Panc1 (cell line): ENCODE measurements around the gene IL17D. TPM values are rescaled to one million over a fixed set of nuclear protein-coding genes. Genes with fewer than 3 reads are reported as not detected.

Experiments
- ATAC-seq: fragments of 200-7000 bp; cut with Tn5 transposase; 2 replicates; pipeline ENCODE4 v1.9.1; 2020; ENCODE audit warnings: mild to moderate bottlenecking, moderate library complexity
- BruUV-seq: library from RNA; stranded (reverse); fragments of 400-500 nt; replicated peaks from 2 replicates; lab custom pipeline; 2021; lab: Mats Ljungman, UMichigan
- CTCF ChIA-PET: fragments of 300-600 bp; sonication (Branson Sonifier 250); formaldehyde crosslinking; loops from one replicate; lab custom pipeline; 2022; ENCODE audit warnings: antibody characterized with exemption; lab: Charles Lee
- POLR2A ChIA-PET: fragments of 300-600 bp; sonication (Branson Sonifier 250); formaldehyde crosslinking; loops from one replicate; lab custom pipeline; 2022; ENCODE audit warnings: antibody characterized with exemption; lab: Charles Lee
- DNase-seq: peaks from one replicate; pipeline ENCODE4 v3.0.0-alpha.2; 2010; ENCODE audit warnings: low read depth, low spot score
- H3K27ac ChIP-seq: 2 replicates; pipeline ENCODE4 v1.5.1; 2011; ENCODE audit warnings: mild to moderate bottlenecking, low read length, inconsistent platforms
- H3K27me3 ChIP-seq: fragments of 200-500 bp; sonication (Bioruptor generic); 2 replicates; pipeline ENCODE4 v1.6.0; 2014; ENCODE audit warnings: low read length, inconsistent platforms; ENCODE audit not compliant: control insufficient read depth, insufficient read depth
- H3K36me3 ChIP-seq: fragments of 200-500 bp; sonication (Bioruptor generic); 2 replicates; pipeline ENCODE4 v1.5.1; 2014; ENCODE audit warnings: inconsistent platforms, mild to moderate bottlenecking, low read length, moderate library complexity; ENCODE audit not compliant: control insufficient read depth, insufficient read depth
- H3K4me1 ChIP-seq: 2 replicates; pipeline ENCODE4 v1.5.1; 2011; ENCODE audit warnings: inconsistent platforms, mild to moderate bottlenecking, low read length, moderate library complexity; ENCODE audit not compliant: control insufficient read depth, insufficient read depth
- H3K4me3 ChIP-seq, 2 experiments: 2 replicates each; pipeline ENCODE4 v1.5.1; 2011 to 2012; ENCODE audit warnings: low read depth in 2 of 2, low read length in 2 of 2, mild to moderate bottlenecking in 2 of 2, inconsistent platforms in 1 of 2, moderate library complexity in 1 of 2
- H3K9me3 ChIP-seq: fragments of 200-500 bp; sonication (Bioruptor generic); 2 replicates; pipeline ENCODE4 v1.5.1; 2014; ENCODE audit warnings: low read depth, mild to moderate bottlenecking, inconsistent platforms, low read length, moderate library complexity; ENCODE audit not compliant: control insufficient read depth, insufficient read depth
- POLR2AphosphoS5 ChIP-seq: IDR thresholded peaks from 2 replicates; pipeline ENCODE4 v1.6.1; 2012; ENCODE audit warnings: mild to moderate bottlenecking, low read depth, low read length, moderate library complexity
- SIN3A ChIP-seq: IDR thresholded peaks from 2 replicates; pipeline ENCODE4 v1.6.1; 2012; ENCODE audit warnings: low read depth, mild to moderate bottlenecking, low read length, moderate library complexity, borderline replicate concordance; ENCODE audit not compliant: insufficient read depth
- TCF7L2 ChIP-seq: IDR thresholded peaks from 2 replicates; pipeline ENCODE4 v1.6.1; 2011; ENCODE audit warnings: mild to moderate bottlenecking, low read depth, low read length, inconsistent platforms
- in situ Hi-C: cut with HindIII; loops from 2 replicates; pipeline ENCODE4 v1.10.0; 2016; ENCODE audit warnings: low sequenced_read_pairs, low pct_unique_long_range_greater_than_20kb
- intact Hi-C: fragments of 100-400 bp; cut with micrococcal nuclease; formaldehyde crosslinking; loops from one replicate; pipeline ENCODE4 v1.10.0; 2022; ENCODE audit not compliant: unreplicated experiment
- total RNA-seq: library from RNA; stranded (reverse); gene quantifications from one replicate; pipeline ENCODE4 v1.2.1, GENCODE V29; 2021; ENCODE audit not compliant: unreplicated experiment
- TF ChIP-seq, protein P1 (sequence below): fragments of 450-650 bp; IDR thresholded peaks from 2 replicates; pipeline ENCODE4 v1.5.1; 2017; ENCODE audit warnings: mild to moderate bottlenecking
- TF ChIP-seq, protein P2 (sequence below), 2 experiments: IDR thresholded peaks; 2 replicates each; pipeline ENCODE4 v1.6.1; 2011 to 2012; ENCODE audit warnings: low read depth in 2 of 2, control low read depth in 1 of 2, low read length in 1 of 2, mild to moderate bottlenecking in 1 of 2, moderate library complexity in 1 of 2; ENCODE audit not compliant: insufficient read depth in 1 of 2

The IL17D gene
- total RNA-seq, 1 experiment from 2014 or later, result 0.46 TPM

DNA sequence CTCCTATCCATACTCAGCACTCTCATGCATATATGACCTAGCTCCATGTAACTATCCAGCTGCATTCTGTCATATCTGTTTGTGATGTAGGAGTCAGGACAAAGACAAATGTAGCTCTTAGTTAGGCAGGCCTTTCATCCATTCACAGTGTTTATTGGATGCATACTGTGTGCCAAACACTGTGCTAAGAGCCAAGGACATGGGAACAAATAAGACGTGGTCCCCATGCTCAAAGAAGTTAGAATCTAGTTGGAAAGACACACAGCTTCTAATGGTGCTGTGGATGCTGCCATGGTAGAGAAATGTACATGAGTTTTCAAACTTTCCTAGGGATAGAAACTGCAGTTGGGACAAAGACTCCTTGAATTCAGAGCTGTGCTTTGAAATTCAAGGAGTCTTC lies 31.7 kb upstream of the IL17D start:
- intact Hi-C loops (no loop called here), in situ Hi-C loops (no loop called here)
- no TSS peak for BruUV-seq
- Histone ChIP-seq H3K4me3 (no peak overlapping the region), H3K36me3 (no peaks in the 10 kb centered on the region), H3K27me3 (no peaks in the 10 kb centered on the region), H3K4me1 (no peaks in the 10 kb centered on the region), H3K27ac (no peak overlapping the region), H3K9me3 (no peaks in the 10 kb centered on the region)
- DNase-seq, result no peak
- ChIA-PET POLR2A (no interaction called here), CTCF (no interaction called here)
- ATAC-seq, result no peak
- TF ChIP-seq, protein P1, sequence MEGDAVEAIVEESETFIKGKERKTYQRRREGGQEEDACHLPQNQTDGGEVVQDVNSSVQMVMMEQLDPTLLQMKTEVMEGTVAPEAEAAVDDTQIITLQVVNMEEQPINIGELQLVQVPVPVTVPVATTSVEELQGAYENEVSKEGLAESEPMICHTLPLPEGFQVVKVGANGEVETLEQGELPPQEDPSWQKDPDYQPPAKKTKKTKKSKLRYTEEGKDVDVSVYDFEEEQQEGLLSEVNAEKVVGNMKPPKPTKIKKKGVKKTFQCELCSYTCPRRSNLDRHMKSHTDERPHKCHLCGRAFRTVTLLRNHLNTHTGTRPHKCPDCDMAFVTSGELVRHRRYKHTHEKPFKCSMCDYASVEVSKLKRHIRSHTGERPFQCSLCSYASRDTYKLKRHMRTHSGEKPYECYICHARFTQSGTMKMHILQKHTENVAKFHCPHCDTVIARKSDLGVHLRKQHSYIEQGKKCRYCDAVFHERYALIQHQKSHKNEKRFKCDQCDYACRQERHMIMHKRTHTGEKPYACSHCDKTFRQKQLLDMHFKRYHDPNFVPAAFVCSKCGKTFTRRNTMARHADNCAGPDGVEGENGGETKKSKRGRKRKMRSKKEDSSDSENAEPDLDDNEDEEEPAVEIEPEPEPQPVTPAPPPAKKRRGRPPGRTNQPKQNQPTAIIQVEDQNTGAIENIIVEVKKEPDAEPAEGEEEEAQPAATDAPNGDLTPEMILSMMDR, result no peak
- TF ChIP-seq, protein P2, sequence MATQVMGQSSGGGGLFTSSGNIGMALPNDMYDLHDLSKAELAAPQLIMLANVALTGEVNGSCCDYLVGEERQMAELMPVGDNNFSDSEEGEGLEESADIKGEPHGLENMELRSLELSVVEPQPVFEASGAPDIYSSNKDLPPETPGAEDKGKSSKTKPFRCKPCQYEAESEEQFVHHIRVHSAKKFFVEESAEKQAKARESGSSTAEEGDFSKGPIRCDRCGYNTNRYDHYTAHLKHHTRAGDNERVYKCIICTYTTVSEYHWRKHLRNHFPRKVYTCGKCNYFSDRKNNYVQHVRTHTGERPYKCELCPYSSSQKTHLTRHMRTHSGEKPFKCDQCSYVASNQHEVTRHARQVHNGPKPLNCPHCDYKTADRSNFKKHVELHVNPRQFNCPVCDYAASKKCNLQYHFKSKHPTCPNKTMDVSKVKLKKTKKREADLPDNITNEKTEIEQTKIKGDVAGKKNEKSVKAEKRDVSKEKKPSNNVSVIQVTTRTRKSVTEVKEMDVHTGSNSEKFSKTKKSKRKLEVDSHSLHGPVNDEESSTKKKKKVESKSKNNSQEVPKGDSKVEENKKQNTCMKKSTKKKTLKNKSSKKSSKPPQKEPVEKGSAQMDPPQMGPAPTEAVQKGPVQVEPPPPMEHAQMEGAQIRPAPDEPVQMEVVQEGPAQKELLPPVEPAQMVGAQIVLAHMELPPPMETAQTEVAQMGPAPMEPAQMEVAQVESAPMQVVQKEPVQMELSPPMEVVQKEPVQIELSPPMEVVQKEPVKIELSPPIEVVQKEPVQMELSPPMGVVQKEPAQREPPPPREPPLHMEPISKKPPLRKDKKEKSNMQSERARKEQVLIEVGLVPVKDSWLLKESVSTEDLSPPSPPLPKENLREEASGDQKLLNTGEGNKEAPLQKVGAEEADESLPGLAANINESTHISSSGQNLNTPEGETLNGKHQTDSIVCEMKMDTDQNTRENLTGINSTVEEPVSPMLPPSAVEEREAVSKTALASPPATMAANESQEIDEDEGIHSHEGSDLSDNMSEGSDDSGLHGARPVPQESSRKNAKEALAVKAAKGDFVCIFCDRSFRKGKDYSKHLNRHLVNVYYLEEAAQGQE (IDR thresholded peaks at IDR 0.05; ENCODE audit: insufficient read depth in 1 of 2, low read depth in 2 of 2, low read length in 1 of 2), result no peak
- TF ChIP-seq SIN3A, result no peak
- TF ChIP-seq TCF7L2, result no peak
- TF ChIP-seq POLR2AphosphoS5, result no peak

DNA sequence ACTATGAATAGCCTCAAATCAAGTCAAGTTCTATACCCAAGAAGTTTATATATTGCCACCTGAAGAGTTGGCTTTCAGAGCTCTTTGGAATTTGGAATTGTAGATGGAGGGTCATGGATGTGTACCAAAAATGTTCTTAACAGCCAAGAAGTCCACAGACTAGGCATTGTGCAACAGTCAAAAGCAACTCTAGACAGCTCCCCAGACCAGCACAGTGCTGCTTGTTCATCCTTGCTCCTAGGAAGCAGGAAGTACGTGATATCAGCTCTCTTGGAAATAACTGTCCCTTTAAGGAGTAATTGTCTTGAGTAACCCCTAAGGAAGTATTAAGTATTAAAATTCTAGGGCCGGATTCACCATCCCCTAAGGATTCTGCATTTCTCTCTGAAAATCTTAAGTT lies 30.7 kb upstream of the IL17D start:
- intact Hi-C loops, result no loop called here
- DNase-seq (no peak), ATAC-seq (no peak)
- Histone ChIP-seq H3K9me3 (no peaks in the 10 kb centered on the region), H3K27me3 (no peaks in the 10 kb centered on the region), H3K36me3 (no peaks in the 10 kb centered on the region), H3K4me1 (no peaks in the 10 kb centered on the region), H3K27ac (no peak overlapping the region), H3K4me3 (no peak overlapping the region)
- ChIA-PET CTCF (no interaction called here), POLR2A (no interaction called here)
- in situ Hi-C loops, result no loop called here
- no TSS peak for BruUV-seq
- TF ChIP-seq POLR2AphosphoS5, result no peak
- TF ChIP-seq TCF7L2, result no peak
- TF ChIP-seq, protein P2 (IDR thresholded peaks at IDR 0.05; ENCODE audit: insufficient read depth in 1 of 2, low read depth in 2 of 2, low read length in 1 of 2), result no peak
- no peak for TF ChIP-seq SIN3A
- TF ChIP-seq, protein P1, result no peak
